ENCODE measurements around the gene SPACA9.

DNA sequence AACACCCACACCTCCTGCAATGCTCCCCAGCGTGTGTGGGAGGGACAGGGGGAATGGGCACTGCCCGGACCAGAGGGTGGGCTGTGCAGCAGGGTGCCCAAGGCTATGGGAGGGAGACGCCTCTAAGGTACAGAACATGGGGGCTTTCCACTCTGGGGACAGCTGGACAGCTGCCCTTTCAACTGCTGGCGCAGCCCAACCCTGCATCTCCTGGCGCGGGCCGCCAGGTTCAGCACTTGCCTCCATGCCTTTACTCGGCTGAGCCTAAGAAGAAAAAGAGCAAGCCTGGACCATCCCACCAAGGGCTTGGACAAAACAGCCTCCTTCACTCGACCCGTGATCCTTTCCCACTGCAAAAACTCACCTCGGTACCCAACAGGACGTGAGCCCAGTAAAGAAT, 15.6 kb upstream of the SPACA9 start:
- TF ChIP-seq, protein P1, sequence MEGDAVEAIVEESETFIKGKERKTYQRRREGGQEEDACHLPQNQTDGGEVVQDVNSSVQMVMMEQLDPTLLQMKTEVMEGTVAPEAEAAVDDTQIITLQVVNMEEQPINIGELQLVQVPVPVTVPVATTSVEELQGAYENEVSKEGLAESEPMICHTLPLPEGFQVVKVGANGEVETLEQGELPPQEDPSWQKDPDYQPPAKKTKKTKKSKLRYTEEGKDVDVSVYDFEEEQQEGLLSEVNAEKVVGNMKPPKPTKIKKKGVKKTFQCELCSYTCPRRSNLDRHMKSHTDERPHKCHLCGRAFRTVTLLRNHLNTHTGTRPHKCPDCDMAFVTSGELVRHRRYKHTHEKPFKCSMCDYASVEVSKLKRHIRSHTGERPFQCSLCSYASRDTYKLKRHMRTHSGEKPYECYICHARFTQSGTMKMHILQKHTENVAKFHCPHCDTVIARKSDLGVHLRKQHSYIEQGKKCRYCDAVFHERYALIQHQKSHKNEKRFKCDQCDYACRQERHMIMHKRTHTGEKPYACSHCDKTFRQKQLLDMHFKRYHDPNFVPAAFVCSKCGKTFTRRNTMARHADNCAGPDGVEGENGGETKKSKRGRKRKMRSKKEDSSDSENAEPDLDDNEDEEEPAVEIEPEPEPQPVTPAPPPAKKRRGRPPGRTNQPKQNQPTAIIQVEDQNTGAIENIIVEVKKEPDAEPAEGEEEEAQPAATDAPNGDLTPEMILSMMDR (IDR thresholded peaks at IDR 0.05) = no peak
- no peak for TF ChIP-seq POLR2A (IDR thresholded peaks at IDR 0.05)
